ENCODE results near the gene AZIN2.
"Not testable (repeated sequence)": the region's sequence is repeated elsewhere in the genome, so short reads cannot be mapped to it uniquely, and the experiment has no call there.

Gene AZIN2

GRCh38 chr1:33127001-33127823 lies 46.3 kb downstream of the AZIN2 start:
- peak; percentile 100 for DNase-seq (ENCODE audit: low spot score)

GRCh38 chr1:33128781-33129180 lies 47.8 kb downstream of the AZIN2 start:
- no peak for DNase-seq (ENCODE audit: low spot score)

GRCh38 chr1:33130297-33130696 lies 49.3 kb downstream of the AZIN2 start:
- peak; percentile 45 for DNase-seq (ENCODE audit: low spot score)

GRCh38 chr1:33131191-33131590 lies 50.2 kb downstream of the AZIN2 start:
- no peak for DNase-seq (ENCODE audit: low spot score)

GRCh38 chr1:33132549-33132948 lies 51.6 kb downstream of the AZIN2 start:
- no peak for DNase-seq (ENCODE audit: low spot score)

- DNase-seq (ENCODE audit: low spot score) = no peak
Observed at GRCh38 chr1:33133478-33134105, 52.6 kb downstream of the AZIN2 start.

- not testable (repeated sequence) for DNase-seq (ENCODE audit: low spot score)
Observed at GRCh38 chr1:33136041-33136440, 55.1 kb downstream of the AZIN2 start.

GRCh38 chr1:33137800-33138199 lies 56.8 kb downstream of the AZIN2 start:
- DNase-seq (ENCODE audit: low spot score) = no peak

- peak; percentile 27 for DNase-seq (ENCODE audit: low spot score)
Observed at GRCh38 chr1:33140153-33141149, 59.5 kb downstream of the AZIN2 start.

- no peak for DNase-seq (ENCODE audit: low spot score)
Observed at GRCh38 chr1:33141216-33141615, 60.3 kb downstream of the AZIN2 start.

GRCh38 chr1:33141781-33142180 lies 60.8 kb downstream of the AZIN2 start:
- no peak for DNase-seq (ENCODE audit: low spot score)

GRCh38 chr1:33142483-33143064 lies 61.6 kb downstream of the AZIN2 start:
- DNase-seq (ENCODE audit: low spot score) = no peak

- no peak for DNase-seq (ENCODE audit: low spot score)
Observed at GRCh38 chr1:33143176-33143575, 62.2 kb downstream of the AZIN2 start.

- no peak for DNase-seq (ENCODE audit: low spot score)
Observed at GRCh38 chr1:33143698-33144097, 62.7 kb downstream of the AZIN2 start.

- DNase-seq (ENCODE audit: low spot score) = no peak
Observed at GRCh38 chr1:33146003-33146402, 65.0 kb downstream of the AZIN2 start.

GRCh38 chr1:33147275-33147996 lies 66.5 kb downstream of the AZIN2 start:
- no peak for DNase-seq (ENCODE audit: low spot score)

- DNase-seq (ENCODE audit: low spot score) = peak; percentile 11
Observed at GRCh38 chr1:33147997-33148314, 67.0 kb downstream of the AZIN2 start.

- DNase-seq (ENCODE audit: low spot score) = no peak
Observed at GRCh38 chr1:33148615-33149014, 67.7 kb downstream of the AZIN2 start.

- DNase-seq (ENCODE audit: low spot score) = no peak
Observed at GRCh38 chr1:33149453-33150190, 68.7 kb downstream of the AZIN2 start.

GRCh38 chr1:33150522-33150921 lies 69.6 kb downstream of the AZIN2 start:
- DNase-seq (ENCODE audit: low spot score) = no peak

- DNase-seq (ENCODE audit: low spot score) = no peak
Observed at GRCh38 chr1:33151116-33151515, 70.2 kb downstream of the AZIN2 start.
